Measurements from ENCODE around the gene PVALEF.

The PVALEF gene

DNA sequence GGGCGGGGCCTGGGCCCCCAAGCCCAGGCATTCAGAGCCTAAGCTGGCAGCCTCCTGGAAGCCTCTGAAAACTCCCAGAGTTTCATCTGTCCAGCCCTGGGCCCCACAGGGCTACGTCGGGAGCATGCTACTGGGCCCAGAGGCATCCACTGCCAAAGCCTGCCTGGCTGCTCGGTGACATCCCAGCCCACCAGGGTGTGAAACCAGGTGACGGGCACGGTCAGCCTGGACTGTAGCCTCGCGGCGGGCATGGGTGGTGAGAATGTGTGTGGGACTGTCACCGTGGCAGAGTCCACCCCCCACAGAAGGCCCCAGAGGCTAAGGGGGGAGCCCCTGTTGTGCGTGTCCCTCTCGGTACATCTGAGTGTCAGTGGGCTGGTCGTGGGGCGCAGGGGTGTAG lies 26.3 kb downstream of the PVALEF start:
- TF ChIP-seq YY1 (IDR thresholded peaks at IDR 0.05; ENCODE audit: insufficient read depth, insufficient read length) (no peak), ZNF274 (IDR thresholded peaks at IDR 0.05; ENCODE audit: low read depth, low read length) (no peak), SUZ12 (IDR thresholded peaks at IDR 0.05; ENCODE audit: extremely low read depth, insufficient read depth, insufficient read length) (no peak)
- no peak for DNase-seq (ENCODE audit: low read depth, low spot score)
- peak overlapping the region; percentile 24 for H3K9ac ChIP-seq (ENCODE audit: insufficient read length, low read depth)
- peaks cover 25% of the 10 kb centered on the region for H3K4me1 ChIP-seq (ENCODE audit: insufficient read depth, insufficient read length)
- no peaks in the 10 kb centered on the region for H3K9me3 ChIP-seq (ENCODE audit: insufficient read depth, low read length)
- no peaks in the 10 kb centered on the region for H3K27me3 ChIP-seq (ENCODE audit: insufficient read depth, insufficient read length)
- peaks cover 69% of the 10 kb centered on the region for H3K36me3 ChIP-seq (ENCODE audit: insufficient read depth, insufficient read length, low read length)
- H3K4me3 ChIP-seq (ENCODE audit: insufficient read length, low read depth), result no peak overlapping the region

DNA sequence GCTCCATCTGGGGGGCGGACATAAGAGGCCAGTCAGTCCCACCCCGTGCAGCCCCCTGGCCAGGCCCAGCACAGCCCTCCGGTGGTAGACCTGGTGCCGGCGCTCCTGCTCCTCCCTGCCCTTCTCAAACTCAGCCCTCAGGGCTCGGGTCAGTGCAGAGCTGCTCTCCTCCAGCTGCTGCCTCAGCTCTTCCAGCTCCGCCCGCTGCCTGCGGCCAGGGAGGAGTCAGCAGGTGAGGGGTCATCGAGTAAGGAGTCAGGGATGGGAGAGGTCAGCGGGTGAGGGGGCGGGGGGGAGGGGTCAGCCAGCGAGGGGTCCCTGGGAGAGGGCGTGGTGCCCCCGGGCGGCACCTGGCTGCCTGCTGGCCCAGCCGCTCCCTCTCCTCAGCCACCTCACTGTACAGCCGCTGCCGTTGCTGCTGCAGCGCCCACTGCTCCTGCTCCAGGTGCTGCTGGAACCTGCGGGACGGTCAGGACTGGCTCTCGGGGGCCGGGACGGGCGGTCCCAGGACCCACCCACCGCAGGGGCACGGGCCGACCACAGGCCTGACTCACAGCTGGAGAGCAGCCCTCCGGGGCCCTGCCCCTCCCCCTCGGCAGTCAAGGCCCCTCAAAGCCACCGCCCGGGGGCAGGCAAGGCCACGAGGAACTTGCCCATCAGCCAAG lies 27.2 kb downstream of the PVALEF start:
- Histone ChIP-seq H3K27me3 (ENCODE audit: insufficient read depth, insufficient read length) (no peaks in the 10 kb centered on the region), H3K4me1 (ENCODE audit: insufficient read depth, insufficient read length) (peaks cover 22% of the 10 kb centered on the region), H3K36me3 (ENCODE audit: insufficient read depth, insufficient read length, low read length) (peaks cover 77% of the 10 kb centered on the region), H3K9me3 (ENCODE audit: insufficient read depth, low read length) (no peaks in the 10 kb centered on the region), H3K4me3 (ENCODE audit: insufficient read length, low read depth) (peak overlapping the region; percentile 2), H3K9ac (ENCODE audit: insufficient read length, low read depth) (peak overlapping the region; percentile 57)
- TF ChIP-seq SUZ12 (IDR thresholded peaks at IDR 0.05; ENCODE audit: extremely low read depth, insufficient read depth, insufficient read length), result no peak
- no peak for TF ChIP-seq ZNF274 (IDR thresholded peaks at IDR 0.05; ENCODE audit: low read depth, low read length)
- TF ChIP-seq YY1 (IDR thresholded peaks at IDR 0.05; ENCODE audit: insufficient read depth, insufficient read length), result no peak
- no peak for DNase-seq (ENCODE audit: low read depth, low spot score)

DNA sequence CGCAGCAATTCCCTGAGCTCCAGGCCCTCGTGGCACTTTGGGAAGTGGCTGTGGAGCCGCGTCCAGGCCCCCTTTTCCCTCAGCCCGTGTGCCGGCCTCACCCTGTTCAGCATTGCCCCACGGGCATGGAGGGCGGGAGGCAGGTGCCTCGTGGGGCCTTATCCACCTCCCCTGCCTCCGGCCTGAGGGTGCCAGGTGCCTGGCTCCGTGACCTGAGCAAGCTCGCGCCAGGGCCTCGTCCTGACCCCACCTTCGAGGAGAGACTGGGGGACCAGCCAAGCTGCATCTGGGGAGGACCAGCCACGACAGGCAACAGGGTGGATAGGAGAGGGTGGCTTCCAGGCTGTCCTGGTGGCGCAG lies 27.7 kb downstream of the PVALEF start:
- Histone ChIP-seq H3K36me3 (ENCODE audit: insufficient read depth, insufficient read length, low read length) (peaks cover 77% of the 10 kb centered on the region), H3K27me3 (ENCODE audit: insufficient read depth, insufficient read length) (no peaks in the 10 kb centered on the region), H3K9me3 (ENCODE audit: insufficient read depth, low read length) (no peaks in the 10 kb centered on the region), H3K4me3 (ENCODE audit: insufficient read length, low read depth) (peak overlapping the region; percentile 2), H3K4me1 (ENCODE audit: insufficient read depth, insufficient read length) (peaks cover 21% of the 10 kb centered on the region), H3K9ac (ENCODE audit: insufficient read length, low read depth) (peak overlapping the region; percentile 57)
- DNase-seq (ENCODE audit: low read depth, low spot score), result no peak
- TF ChIP-seq ZNF274 (IDR thresholded peaks at IDR 0.05; ENCODE audit: low read depth, low read length) (no peak), YY1 (IDR thresholded peaks at IDR 0.05; ENCODE audit: insufficient read depth, insufficient read length) (no peak), SUZ12 (IDR thresholded peaks at IDR 0.05; ENCODE audit: extremely low read depth, insufficient read depth, insufficient read length) (no peak)

DNA sequence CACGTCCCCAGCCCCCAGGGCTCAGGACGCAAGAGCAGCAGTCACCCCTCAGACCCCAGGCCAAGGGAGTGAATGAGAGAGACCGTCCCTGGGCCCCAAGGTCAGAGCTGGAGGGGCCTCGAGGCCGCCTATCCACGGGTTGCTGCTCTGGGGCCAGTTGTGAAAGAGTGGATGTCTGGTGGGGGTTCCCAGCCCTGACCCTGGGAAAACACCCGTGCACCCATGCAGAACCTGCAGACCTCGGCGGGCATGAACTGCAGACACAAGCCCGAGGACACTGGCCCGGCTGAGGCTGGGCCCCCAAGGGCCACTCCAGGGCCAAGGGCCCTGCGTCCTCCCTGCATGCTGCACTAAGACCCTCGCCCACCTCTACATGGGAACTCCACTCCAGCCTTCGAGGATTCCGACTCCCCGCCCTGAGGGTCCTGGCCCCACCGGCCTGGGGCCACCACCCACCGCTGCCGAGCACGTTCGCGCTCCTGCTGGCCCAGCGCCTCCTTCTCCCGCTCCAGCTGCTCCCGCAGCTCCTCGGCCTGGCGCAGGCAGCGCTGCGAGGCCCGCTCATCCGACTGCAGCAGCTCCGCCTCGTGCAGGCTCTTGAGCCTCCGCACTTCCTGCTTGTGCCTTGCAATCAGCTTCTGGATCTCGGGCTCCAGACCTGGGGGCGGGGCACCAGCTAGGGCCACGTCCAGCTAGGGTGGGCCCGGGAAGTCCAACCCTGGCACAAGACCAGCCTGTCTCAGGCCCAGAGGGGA lies 28.3 kb downstream of the PVALEF start:
- Histone ChIP-seq H3K36me3 (ENCODE audit: insufficient read depth, insufficient read length, low read length) (peaks cover 76% of the 10 kb centered on the region), H3K9me3 (ENCODE audit: insufficient read depth, low read length) (no peaks in the 10 kb centered on the region), H3K4me1 (ENCODE audit: insufficient read depth, insufficient read length) (peaks cover 22% of the 10 kb centered on the region), H3K4me3 (ENCODE audit: insufficient read length, low read depth) (no peak overlapping the region), H3K9ac (ENCODE audit: insufficient read length, low read depth) (peak overlapping the region; percentile 57), H3K27me3 (ENCODE audit: insufficient read depth, insufficient read length) (no peaks in the 10 kb centered on the region)
- DNase-seq (ENCODE audit: low read depth, low spot score), result no peak
- TF ChIP-seq YY1 (IDR thresholded peaks at IDR 0.05; ENCODE audit: insufficient read depth, insufficient read length) (no peak), SUZ12 (IDR thresholded peaks at IDR 0.05; ENCODE audit: extremely low read depth, insufficient read depth, insufficient read length) (no peak), ZNF274 (IDR thresholded peaks at IDR 0.05; ENCODE audit: low read depth, low read length) (no peak)

DNA sequence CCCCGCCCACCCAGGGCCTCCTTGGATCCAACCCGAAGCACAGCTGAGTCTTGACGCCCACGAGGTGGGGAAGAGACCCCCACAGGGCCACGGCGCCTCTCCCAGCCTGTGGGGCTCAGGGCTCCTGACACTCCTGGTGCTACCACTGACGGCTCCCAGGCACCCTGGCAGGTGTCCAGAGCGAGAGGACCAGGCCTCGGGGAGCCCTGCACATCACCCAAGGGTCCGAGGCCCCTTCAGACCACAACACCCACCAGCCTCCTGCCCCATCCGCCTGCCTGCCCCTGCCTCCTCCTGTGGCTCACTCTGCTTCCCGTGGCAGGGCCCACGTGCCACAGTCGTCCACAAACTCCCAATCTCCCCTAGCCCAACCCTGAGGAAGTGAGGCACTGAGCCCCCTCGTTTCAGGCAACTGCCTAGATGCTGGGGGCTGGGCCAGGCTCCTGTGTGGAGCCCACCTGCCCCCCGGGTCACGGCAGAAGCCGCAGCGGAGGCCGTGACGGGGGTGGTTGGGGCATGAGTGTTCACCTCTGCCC lies 29.0 kb downstream of the PVALEF start:
- peaks cover 22% of the 10 kb centered on the region for H3K4me1 ChIP-seq (ENCODE audit: insufficient read depth, insufficient read length)
- no peak for DNase-seq (ENCODE audit: low read depth, low spot score)
- no peaks in the 10 kb centered on the region for H3K9me3 ChIP-seq (ENCODE audit: insufficient read depth, low read length)
- peaks cover 76% of the 10 kb centered on the region for H3K36me3 ChIP-seq (ENCODE audit: insufficient read depth, insufficient read length, low read length)
- H3K4me3 ChIP-seq (ENCODE audit: insufficient read length, low read depth), result no peak overlapping the region
- H3K9ac ChIP-seq (ENCODE audit: insufficient read length, low read depth), result no peak overlapping the region
- no peak for TF ChIP-seq ZNF274 (IDR thresholded peaks at IDR 0.05; ENCODE audit: low read depth, low read length)
- no peak for TF ChIP-seq YY1 (IDR thresholded peaks at IDR 0.05; ENCODE audit: insufficient read depth, insufficient read length)
- no peak for TF ChIP-seq SUZ12 (IDR thresholded peaks at IDR 0.05; ENCODE audit: extremely low read depth, insufficient read depth, insufficient read length)
- H3K27me3 ChIP-seq (ENCODE audit: insufficient read depth, insufficient read length), result no peaks in the 10 kb centered on the region

DNA sequence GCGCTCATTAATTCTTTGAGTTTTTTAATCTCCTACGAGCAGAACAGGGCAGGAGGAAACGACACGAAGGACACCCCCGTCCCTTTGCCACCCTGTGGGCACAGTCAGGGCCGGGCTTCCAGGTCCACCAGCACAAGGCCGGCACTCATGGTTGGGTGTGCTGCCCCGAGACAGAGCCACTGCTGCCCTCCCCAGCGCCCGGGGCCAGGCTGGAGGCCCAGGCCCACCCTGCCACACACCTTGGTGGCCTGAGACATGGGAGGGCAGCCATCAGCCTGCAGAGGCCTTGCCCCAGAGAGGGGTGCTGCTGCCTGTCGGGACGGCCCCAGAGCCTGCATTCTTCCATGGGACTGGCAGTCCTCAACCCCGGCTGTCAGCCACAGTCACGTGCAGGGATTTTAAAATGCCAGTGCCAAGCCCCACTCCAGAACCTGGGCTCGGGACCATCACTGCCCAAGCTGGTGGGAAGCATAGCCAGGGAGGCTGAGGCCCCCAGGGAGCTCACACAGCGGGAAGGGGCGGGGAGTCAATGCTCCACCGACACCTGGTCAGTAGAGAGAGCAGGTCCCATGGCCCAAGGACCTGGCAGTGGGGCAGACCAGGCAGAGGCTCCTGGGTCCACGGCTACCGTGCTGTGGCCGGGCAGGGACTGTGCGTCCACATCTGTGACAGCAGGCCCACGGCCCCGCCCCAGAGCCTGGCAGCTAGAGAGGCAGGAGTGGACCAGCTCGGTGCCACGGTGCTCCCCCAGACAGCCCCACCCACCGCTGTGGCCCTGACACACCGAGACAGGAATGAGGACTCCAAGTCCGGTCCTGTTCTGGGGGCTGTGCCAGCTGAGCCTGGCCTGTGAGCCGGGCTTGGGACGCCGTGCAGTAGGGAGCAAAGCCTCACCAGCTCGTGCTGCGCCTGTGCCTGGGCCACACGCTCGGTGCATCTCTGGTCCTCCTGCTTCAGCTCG lies 29.9 kb downstream of the PVALEF start:
- Histone ChIP-seq H3K9me3 (ENCODE audit: insufficient read depth, low read length) (no peaks in the 10 kb centered on the region), H3K4me1 (ENCODE audit: insufficient read depth, insufficient read length) (peaks cover 22% of the 10 kb centered on the region), H3K9ac (ENCODE audit: insufficient read length, low read depth) (no peak overlapping the region), H3K36me3 (ENCODE audit: insufficient read depth, insufficient read length, low read length) (peaks cover 74% of the 10 kb centered on the region), H3K4me3 (ENCODE audit: insufficient read length, low read depth) (no peak overlapping the region), H3K27me3 (ENCODE audit: insufficient read depth, insufficient read length) (no peaks in the 10 kb centered on the region)
- DNase-seq (ENCODE audit: low read depth, low spot score), result no peak
- TF ChIP-seq ZNF274 (IDR thresholded peaks at IDR 0.05; ENCODE audit: low read depth, low read length) (no peak), YY1 (IDR thresholded peaks at IDR 0.05; ENCODE audit: insufficient read depth, insufficient read length) (no peak), SUZ12 (IDR thresholded peaks at IDR 0.05; ENCODE audit: extremely low read depth, insufficient read depth, insufficient read length) (no peak)

All from NT2/D1 (cell line).